ENCODE measurements around the gene VAV2. TPM values are rescaled to one million over a fixed set of nuclear protein-coding genes. Genes with fewer than 3 reads are reported as not detected.

The VAV2 gene
- total and polyA plus RNA-seq, 2 of the 4 experiments (the other 2 are of a cell fraction) = 10.8 to 13.4 TPM

- intact Hi-C loops (cut with micrococcal nuclease) (no loop called here), in situ Hi-C loops (cut with MboI; ENCODE audit: low sequenced_read_pairs) (no loop called here), dilution Hi-C loops (cut with HindIII; ENCODE audit: low sequenced_read_pairs, unreplicated experiment) (no loop called here)
- ATAC-seq (ENCODE audit: low read depth) (no peak), DNase-seq (no peak)
- H3K79me1 ChIP-seq (ENCODE audit: low read depth in 1 of 2, low read length in 2 of 2) = peaks cover 25 to 73% of the 10 kb centered on the region in 2 experiments
- no peaks in the 10 kb centered on the region for H3K27me3 ChIP-seq (ENCODE audit: control insufficient read depth, insufficient read depth, low read length)
- no peak overlapping the region for H3K27ac ChIP-seq (ENCODE audit: insufficient read depth, low read length)
- H2BK20ac ChIP-seq (ENCODE audit: low read depth, low read length) = no peak overlapping the region
- no peak overlapping the region for H3K4me3 ChIP-seq (ENCODE audit: insufficient read depth, low read depth, low read length)
- H3K4me2 ChIP-seq (ENCODE audit: low read depth, low read length) = no peak overlapping the region
- H3K9me3 ChIP-seq (ENCODE audit: control insufficient read depth, insufficient read depth, low read length) = no peaks in the 10 kb centered on the region; the same call in 1 of the 2 replicates
- no peak overlapping the region for H3K4ac ChIP-seq (ENCODE audit: low read depth, low read length)
- H2BK5ac ChIP-seq (ENCODE audit: low read depth, low read length, poor library complexity, severe bottlenecking) = no peak overlapping the region
- H3K9me1 ChIP-seq (ENCODE audit: insufficient read depth, low read length) = peaks cover 11% of the 10 kb centered on the region
- H3K36me3 ChIP-seq (ENCODE audit: control insufficient read depth, insufficient read depth, low read length) = no peaks in the 10 kb centered on the region
- H4K8ac ChIP-seq (ENCODE audit: low read depth in 2 of 2, low read length in 2 of 2) = no peak overlapping the region
- no peak overlapping the region for H3K23ac ChIP-seq (ENCODE audit: low read depth, low read length)
- no peak overlapping the region for H2AK5ac ChIP-seq (ENCODE audit: low read depth, low read length)
- peaks cover 2% of the 10 kb centered on the region; the same call in 1 of the 2 replicates for H3K4me1 ChIP-seq (ENCODE audit: control insufficient read depth, insufficient read depth, low read length)
- no peak overlapping the region for H3K18ac ChIP-seq (ENCODE audit: low read depth, low read length)
- TF ChIP-seq SMC3 (IDR thresholded peaks at IDR 0.05; ENCODE audit: low read depth, low read length) = no peak
- no peak for TF ChIP-seq POLR2A (IDR thresholded peaks at IDR 0.05; ENCODE audit: low read depth, low read length)
- H3K9ac ChIP-seq (ENCODE audit: low read depth, low read length) = no peak overlapping the region
- H2AK9ac ChIP-seq (replicated peaks; ENCODE audit: low read depth, low read length, poor library complexity) = no peak overlapping the region
- peaks cover 66% of the 10 kb centered on the region for H4K20me1 ChIP-seq (ENCODE audit: insufficient read depth, low read length)
- H3K56ac ChIP-seq (ENCODE audit: extremely low read depth, insufficient read depth, low read length) = no peak overlapping the region
- H4K91ac ChIP-seq (ENCODE audit: insufficient read depth, low read depth, low read length) = no peak overlapping the region
- ChIA-PET CTCF (no interaction called here), POLR2A (ENCODE audit: unreplicated experiment) (no interaction called here)
- no peak overlapping the region for H4K5ac ChIP-seq (ENCODE audit: low read depth, low read length)
- H2BK15ac ChIP-seq (ENCODE audit: low read depth, low read length) = no peak overlapping the region
- 90% methylated on average over 7 of the region's 10 CpGs; no CpG with 5 or more reads in 1 of the 2 experiments for WGBS, 2 experiments (ENCODE audit: extremely low coverage in 2 of 2, insufficient read length in 1 of 2)
- BruUV-seq (replicated peaks) = no TSS peak
- H2BK120ac ChIP-seq (ENCODE audit: low read depth, low read length) = no peak overlapping the region
- H2AFZ ChIP-seq (replicated peaks; ENCODE audit: low read length, poor library complexity) = no peak overlapping the region
- H3K14ac ChIP-seq (replicated peaks; ENCODE audit: low read depth, low read length) = no peak overlapping the region
Measured at GRCh38 chr9:133963166-133963565, 29.0 kb downstream of the VAV2 start.
